Measurements from ENCODE around the gene GPC5. TPM values are rescaled to one million over a fixed set of nuclear protein-coding genes. Genes with fewer than 3 reads are reported as not detected.

Gene GPC5
- total RNA-seq, 1 donor = not detected

GRCh38 chr13:91609353-91609752 is 210.9 kb downstream of the GPC5 start:
- H3K4me3 ChIP-seq (ENCODE audit: low read depth, low read length) = no peak overlapping the region
- no peak for TF ChIP-seq CTCF (IDR thresholded peaks at IDR 0.05; ENCODE audit: insufficient read depth, low read depth, low read length)
- DNase-seq (ENCODE audit: low read depth) = no peak

GRCh38 chr13:91618315-91618714 is 219.9 kb downstream of the GPC5 start:
- TF ChIP-seq CTCF (IDR thresholded peaks at IDR 0.05; ENCODE audit: insufficient read depth, low read depth, low read length) = no peak
- DNase-seq (ENCODE audit: low read depth) = no peak
- no peak overlapping the region for H3K4me3 ChIP-seq (ENCODE audit: low read depth, low read length)

GRCh38 chr13:91620670-91621141 is 222.3 kb downstream of the GPC5 start:
- H3K4me3 ChIP-seq (ENCODE audit: low read depth, low read length) = no peak overlapping the region
- DNase-seq (ENCODE audit: low read depth) = no peak
- TF ChIP-seq CTCF (IDR thresholded peaks at IDR 0.05; ENCODE audit: insufficient read depth, low read depth, low read length) = no peak

- no peak for TF ChIP-seq CTCF (IDR thresholded peaks at IDR 0.05; ENCODE audit: insufficient read depth, low read depth, low read length)
- no peak for DNase-seq (ENCODE audit: low read depth)
- H3K4me3 ChIP-seq (ENCODE audit: low read depth, low read length) = no peak overlapping the region
These were observed 222.7 kb downstream of the GPC5 start for GRCh38 chr13:91621161-91621560.

- no peak overlapping the region for H3K4me3 ChIP-seq (ENCODE audit: low read depth, low read length)
- no peak for DNase-seq (ENCODE audit: low read depth)
- no peak for TF ChIP-seq CTCF (IDR thresholded peaks at IDR 0.05; ENCODE audit: insufficient read depth, low read depth, low read length)
These were observed 223.5 kb downstream of the GPC5 start for GRCh38 chr13:91621963-91622362.

- TF ChIP-seq CTCF (IDR thresholded peaks at IDR 0.05; ENCODE audit: insufficient read depth, low read depth, low read length) = no peak
- no peak overlapping the region for H3K4me3 ChIP-seq (ENCODE audit: low read depth, low read length)
- no peak for DNase-seq (ENCODE audit: low read depth)
These were observed 224.5 kb downstream of the GPC5 start for GRCh38 chr13:91622778-91623550.
